GM20431 (cell line): ENCODE results near the gene RNASE12.

Experiments
- in situ Hi-C: fragments of 300-500 bp; cut with MseI, MboI; formaldehyde crosslinking; loops from one replicate; pipeline ENCODE4 v1.15.0; 2020; ENCODE audit warnings: low sequenced_read_pairs; ENCODE audit not compliant: unreplicated experiment

The RNASE12 gene, protein sequence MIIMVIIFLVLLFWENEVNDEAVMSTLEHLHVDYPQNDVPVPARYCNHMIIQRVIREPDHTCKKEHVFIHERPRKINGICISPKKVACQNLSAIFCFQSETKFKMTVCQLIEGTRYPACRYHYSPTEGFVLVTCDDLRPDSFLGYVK

DNA sequence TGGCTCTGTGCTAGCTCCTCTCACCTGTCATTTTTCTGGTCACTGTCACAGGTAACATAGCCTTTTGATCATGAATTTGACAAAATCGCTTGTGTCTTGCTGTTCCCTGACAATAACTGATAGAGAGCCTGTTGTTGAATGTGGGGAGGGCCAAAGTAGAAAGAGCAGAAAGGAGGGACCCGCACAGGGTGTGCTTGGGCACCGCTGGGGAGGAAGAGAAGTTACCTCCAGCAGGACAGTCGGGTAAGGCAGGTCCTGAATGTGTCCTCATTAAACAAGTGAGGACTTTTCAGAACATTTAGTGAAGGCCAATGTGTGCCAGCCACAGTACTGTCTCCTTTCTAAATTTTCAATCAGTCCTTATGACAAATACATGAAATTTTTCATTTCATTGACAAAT is at the start of gene RNASE12:
RNASE12 (minus strand) TSS at position 142 of the 400 bp plus-strand sequence. CDS start 653 bp downstream, outside the sequence.
- in situ Hi-C loops = no loop called here

DNA sequence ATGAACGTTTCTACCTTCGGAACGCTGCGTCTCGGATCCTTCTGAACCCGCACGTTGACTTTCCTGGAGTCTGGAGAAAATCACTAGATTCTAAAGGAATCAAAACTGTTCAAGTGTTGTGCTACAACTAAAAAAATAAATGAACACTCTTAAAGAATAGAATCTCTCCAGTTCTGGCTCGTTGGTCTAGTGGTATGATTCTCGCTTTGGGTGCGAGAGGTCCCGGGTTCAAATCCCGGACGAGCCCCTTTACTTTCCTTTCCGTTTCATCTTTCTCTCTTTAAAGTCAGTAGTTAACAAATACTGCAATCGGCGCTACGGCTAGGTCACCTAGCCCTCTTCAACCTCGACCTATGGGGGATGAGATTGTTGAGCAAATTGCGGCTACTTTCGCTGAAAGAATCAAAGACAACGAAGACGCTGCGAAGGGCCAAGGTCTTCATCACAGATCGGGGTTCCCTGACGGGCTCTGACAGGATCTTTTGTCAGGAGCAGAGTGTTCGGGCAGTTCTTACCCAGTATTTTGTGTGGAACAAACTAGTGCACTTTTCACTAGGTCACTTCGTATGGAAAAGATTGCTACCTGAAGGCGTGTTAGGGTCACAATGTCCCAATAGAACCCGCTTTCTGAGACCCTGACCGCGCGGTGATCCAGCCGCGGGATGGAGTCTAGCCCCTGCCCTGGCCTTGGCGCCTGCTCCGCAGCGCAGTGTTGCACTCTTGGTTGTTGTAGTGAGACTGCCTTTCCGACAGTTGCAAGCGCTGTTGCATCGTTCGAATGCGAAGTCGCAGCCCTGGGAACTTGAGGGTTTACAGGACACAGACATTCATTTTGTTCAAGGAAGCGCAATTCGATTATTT is 41.9 kb upstream of the RNASE12 start:
- in situ Hi-C loops = no loop called here

DNA sequence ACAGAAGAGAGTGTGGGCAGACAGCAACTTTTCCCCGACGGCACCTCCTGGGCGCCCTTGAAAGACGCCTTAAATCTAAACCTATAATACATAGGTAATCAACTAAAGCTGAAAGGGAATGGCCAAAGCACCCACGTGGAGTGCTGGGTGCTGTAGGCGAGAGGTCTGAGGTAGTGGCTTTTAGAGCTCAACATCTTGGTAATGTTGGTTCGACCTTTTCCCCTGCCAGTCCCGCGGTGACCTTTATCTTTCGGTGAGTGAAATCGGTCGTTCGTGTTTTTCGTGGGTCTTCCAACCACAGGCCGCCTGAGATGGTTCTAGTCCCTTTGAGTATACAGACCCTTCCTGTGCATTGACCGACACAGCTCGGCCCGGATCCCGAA is 41.3 kb upstream of the RNASE12 start:
- in situ Hi-C loops = no loop called here

DNA sequence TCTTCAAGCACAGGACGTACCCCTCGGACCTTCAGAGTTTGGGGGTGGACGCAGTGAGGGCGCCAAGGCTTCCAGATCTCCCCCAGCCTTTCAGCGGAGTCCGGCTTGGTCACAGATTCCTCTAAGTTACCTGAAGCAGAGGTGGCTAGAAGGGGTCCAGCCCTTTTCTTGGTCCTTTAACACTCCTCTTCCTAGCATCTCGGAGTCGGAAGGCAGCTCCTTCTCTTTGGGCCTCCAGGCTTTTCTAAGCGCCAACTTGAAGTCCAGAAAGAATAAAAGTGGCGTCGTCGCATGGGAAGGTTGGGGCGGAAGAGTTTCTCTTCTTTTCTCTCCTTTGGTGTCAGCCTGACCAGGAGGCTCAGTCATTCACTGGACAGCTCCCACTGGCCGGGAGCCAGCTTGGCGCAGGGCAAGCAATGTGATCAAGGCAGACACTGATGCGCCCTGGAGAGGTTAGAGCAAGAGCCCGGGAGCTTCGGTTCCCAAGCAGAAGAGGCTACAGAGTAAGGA is 40.8 kb upstream of the RNASE12 start:
- in situ Hi-C loops = no loop called here

DNA sequence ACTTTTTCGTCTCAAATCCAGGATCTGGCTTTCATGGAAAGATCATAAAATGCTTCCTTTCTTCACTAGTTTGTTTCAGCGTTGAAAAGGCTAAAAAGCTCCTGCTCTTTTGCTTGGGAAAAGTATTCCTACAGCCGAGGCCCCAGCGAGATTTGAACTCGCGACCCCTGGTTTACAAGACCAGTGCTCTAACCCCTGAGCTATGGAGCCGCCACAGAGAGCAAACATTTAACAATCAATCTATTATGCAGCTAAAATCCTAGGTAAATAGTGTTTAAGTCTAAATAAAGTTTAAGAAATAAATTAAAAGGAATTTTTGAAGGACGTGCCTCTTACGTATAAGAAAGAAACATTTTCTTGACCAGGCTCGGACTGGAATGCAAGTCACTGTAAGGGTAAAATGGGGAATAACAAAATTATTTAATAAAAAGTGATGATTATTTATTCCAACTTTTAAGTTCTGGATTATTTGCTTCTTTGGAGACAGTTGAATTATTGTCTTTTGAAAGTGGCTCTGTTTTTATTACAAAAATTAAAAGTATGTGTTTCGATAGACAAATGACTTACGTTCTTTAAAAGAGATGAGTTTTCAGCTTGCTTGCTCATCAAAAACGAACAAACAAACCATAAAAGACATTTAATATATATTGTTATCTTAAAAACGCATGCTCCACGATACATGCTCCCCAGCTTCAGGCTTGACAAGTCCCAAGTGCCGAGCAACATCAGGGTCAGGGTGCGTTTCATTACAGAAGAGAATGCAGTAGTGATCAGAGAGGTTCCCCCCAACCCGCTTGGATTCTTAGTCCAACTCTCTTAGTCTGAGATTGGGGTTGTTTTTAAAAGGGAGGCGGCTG is 40.1 kb upstream of the RNASE12 start:
- in situ Hi-C loops = no loop called here

DNA sequence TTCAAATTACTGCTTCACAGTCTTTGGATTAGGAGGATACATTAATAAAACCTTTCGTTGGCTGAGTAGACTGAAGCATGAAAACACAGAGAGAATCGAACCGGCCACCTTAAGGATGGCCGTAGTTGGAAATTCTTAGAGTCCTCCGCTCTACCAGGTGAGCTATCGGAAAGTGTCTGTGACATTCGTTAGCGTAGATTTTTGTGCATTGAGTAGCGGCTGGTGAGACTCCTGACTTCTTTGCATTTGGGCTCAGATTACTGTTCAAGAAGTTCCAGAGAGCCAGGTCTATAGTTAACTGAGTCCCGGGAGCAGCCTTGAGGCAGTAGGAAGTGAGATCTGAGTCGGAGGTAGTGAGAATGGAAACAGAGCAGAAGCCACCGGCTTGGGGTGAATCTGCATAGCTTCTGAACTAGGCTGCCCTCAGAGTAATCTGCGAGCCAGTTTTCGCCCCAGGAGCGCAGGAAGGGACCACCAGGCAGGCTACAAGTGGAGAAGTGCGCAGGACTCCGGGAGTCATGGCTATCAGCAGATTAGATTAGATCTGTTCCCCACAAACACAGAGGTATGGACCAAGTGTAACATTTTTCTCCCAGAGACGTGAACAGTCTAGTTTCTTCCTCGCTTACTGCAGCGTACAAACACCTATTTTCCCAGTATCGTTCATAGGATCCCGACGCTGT is 39.3 kb upstream of the RNASE12 start:
- in situ Hi-C loops = no loop called here

DNA sequence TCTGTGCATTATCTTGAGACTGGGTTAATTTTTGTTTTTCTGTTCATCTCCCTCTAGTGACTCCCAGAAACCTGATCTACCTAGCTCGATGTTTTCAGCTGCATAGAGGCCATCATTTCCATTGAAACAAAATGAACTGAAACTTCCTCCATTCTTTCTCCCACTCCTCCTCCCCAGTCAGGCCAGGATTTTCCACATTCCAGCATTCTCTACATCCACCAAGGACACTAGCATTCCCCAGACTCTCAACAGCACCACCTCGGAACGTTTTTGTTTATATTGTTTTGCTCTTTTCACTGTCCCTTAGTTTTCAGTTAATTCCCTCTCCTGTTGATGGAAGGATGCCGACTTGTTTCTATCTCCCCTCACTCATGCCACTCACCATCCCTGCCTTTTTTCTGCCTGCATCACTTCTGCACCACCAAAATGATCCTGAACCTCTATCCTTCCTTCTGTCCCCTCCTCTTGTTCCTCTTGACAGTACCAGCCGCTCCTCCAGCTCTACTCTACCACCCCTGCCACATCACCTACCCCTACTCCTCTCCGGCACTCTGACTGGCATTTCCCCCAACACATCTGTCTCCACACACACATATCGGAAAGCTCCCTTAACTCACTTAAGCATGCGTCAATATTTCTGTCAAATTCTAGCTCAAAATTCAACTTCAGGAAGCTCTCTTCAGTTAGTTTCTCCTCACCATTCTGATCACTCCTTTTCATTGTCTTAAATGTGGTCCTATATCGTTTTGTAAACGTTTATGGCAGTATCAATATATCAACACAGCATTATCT is 37.1 kb upstream of the RNASE12 start:
- in situ Hi-C loops = no loop called here

DNA sequence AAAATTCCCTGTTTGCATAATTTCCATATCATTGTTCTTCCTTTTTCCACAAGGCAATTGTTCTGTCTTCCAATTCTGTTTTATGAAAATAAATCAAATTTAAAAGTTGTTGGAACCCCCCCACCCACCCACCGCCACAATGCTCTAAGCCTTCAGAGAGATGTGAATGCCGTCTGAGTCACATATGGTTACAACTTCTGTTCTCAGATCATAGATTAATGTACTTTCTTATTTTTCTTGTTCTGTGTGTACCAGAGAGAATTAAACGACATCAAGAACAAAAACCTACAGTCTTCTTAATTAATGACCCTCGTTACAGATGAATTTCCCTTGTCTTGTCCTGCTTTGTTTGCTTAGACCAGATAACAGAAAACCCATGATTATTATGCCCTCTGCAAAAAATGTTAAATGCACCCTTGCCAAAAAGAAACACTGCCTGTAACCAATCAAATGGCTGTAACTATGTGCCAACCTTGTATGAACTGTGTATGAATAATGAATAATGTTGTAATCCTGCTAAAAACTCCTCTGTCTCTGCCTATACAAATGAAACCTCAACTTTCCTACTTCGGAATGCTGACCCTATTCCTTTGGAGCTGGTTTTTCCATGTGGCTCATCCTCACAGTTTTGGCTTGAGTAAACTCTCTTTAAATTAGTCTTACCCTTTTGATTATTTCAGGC is 36.3 kb upstream of the RNASE12 start:
- in situ Hi-C loops = no loop called here

DNA sequence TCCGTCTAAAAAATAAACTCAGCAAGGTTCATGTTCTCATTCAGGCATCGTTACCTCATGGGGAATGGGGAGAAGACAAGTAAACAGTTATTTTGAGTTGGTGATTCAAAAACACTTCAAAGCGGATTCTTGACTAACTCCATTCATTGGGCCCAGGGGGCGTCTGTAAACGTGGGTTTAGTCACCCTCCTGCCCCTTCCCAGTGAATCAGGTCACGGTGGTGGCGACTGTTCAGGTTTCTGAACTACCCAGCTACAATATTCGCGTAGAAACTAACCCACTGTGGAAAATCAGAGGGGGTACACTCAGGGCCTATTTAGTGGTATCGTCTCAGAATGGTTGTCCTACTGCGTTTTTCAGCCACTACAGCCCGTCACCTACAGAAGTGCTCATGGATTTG is 35.1 kb upstream of the RNASE12 start:
- in situ Hi-C loops = no loop called here

DNA sequence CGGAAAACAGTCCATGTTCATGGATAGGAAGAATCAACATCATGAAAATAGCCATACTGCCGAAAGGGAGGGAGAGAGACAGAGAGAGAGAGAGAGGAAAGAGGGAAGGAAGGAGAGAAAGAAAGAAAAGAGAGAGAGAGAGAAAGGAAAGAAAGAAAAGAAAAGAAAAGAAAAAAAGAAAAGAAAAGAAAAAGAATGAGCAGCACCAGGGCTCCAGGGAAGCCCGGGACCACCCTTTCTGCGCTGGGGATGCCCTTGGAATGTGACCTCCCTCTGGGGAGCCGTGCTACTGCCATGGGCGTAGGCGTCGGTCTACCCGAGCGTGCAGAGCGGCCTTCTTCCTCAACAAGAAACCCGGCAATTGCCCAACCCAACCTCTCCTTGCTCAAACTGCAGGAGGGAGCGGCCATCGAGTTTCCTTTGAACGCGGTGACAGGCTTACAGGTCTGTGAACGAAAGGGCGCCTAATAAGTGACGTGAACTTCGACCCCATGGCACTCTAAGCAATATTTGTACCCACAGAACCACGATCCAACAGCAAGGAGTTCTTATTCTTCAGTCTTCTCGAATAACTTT is 33.4 kb upstream of the RNASE12 start:
- in situ Hi-C loops = no loop called here

DNA sequence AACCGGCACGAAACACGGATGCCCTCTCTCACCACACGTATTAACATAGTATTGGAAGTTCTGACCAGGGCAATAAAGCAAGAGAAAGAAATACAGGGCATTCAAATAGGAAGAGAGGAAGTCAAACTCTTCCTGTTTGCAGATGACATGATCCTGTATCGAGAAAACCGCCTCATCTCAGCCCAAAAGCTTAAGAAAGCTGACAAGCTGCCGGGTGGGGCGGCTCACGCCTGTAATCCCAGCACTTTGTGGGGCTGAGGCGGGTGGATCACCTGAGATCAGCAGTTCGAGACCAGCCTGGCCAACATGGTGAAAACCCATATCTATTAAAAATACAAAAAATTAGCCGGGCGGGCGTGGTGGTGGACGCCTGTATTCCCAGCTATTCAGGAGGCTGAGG is 32.6 kb upstream of the RNASE12 start:
- in situ Hi-C loops = no loop called here

DNA sequence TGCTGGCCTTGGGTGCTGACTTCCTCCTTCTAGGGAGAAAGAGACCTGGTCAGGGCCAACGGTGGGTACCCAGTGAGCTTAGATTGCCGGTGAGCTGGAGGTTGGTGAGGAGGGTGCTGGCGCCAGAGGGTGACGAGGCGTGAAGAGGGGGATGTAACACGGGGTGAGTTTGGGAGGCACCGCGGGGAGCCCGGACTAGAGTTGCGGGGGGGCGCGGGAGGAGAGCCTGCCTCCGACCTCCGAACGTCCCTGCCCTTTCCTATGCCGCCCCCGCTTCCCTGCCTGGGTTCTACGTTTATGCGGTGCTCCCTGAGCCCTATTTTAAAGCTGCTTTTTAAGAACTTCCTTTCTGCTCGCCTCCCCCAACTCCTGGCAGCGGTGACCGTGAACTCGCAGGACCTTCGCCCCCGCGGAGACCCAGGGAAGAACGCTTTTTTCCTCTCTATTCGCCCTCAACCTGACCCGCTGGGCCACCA is 31.7 kb upstream of the RNASE12 start:
- in situ Hi-C loops = no loop called here

DNA sequence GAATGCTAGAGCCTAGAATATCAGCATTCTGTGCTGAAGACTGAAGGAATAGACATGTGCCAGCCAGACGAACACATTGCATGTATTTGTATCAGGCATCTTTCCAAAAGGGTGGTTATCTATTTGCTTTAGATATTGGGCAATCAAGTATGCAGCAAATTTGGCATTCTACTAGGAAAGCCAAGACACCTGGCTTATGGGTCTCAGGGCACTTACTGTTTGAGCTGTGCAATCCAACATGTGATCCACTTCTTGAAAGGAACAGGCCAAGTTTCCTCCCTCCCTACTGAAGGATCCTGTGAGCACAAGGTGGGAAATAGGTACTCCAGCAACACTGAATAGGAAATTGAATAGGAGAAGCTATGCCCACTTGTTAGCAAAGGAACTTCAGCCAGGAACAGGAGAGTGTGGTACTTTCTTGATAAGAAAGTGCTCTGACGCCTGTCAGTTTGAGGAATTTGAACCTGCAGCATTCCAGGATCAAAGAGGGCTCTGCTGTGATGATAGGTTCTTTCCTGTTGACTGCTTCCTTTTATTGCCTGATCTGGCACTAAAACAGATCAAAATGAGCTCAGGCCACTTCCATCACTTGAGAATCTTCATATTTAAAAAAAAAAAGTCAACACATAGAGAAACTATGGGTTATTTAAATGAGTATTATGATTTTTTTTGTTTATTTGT is 29.8 kb upstream of the RNASE12 start:
- in situ Hi-C loops = no loop called here

DNA sequence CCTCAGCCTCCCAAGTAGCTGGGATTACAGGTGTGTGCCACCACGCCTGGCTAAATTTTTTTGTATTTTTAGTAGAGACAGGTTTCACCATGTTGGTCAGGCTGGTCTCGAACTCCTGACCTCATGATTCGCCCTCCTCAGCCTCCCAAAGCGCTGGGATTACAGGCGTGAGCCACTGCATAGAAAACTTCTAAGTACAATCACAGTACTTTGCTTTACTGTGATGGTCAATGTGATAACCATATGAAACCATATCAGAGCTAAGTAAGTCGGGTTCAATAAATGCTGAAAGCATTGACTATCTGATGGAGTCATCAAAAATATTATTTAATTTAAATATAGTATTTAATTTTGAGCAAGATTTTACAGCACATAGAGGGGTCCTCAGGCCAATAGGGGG is 28.5 kb upstream of the RNASE12 start:
- in situ Hi-C loops = loop anchor here (10.0 kb wide), 1 partner anchor 65 kb away; the partner anchor contains the start of genes ANG and RNASE4

DNA sequence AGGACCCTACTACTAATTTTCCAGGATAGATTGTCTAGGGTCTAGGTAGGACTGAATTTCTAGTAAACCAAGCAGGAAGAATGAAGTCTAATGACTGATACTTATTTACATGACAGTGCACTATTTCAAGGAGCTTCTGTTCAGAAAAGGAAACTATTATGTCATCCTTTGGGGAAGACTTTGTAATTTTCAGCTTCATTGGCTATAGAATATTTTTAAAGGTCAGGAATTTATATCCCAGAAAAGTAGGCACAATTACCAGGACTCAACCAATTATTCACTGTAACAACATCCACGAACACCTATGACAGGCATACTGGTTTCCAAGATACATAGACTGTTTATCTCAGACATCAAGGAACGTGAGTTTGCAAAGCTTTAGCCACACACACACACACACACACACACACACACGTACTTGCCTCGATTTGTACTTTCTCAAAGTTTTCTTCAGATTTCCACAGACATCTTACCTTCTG is 27.1 kb upstream of the RNASE12 start:
- in situ Hi-C loops = loop anchor here (10.0 kb wide), 1 partner anchor 66 kb away; the partner anchor contains the start of genes ANG and RNASE4

DNA sequence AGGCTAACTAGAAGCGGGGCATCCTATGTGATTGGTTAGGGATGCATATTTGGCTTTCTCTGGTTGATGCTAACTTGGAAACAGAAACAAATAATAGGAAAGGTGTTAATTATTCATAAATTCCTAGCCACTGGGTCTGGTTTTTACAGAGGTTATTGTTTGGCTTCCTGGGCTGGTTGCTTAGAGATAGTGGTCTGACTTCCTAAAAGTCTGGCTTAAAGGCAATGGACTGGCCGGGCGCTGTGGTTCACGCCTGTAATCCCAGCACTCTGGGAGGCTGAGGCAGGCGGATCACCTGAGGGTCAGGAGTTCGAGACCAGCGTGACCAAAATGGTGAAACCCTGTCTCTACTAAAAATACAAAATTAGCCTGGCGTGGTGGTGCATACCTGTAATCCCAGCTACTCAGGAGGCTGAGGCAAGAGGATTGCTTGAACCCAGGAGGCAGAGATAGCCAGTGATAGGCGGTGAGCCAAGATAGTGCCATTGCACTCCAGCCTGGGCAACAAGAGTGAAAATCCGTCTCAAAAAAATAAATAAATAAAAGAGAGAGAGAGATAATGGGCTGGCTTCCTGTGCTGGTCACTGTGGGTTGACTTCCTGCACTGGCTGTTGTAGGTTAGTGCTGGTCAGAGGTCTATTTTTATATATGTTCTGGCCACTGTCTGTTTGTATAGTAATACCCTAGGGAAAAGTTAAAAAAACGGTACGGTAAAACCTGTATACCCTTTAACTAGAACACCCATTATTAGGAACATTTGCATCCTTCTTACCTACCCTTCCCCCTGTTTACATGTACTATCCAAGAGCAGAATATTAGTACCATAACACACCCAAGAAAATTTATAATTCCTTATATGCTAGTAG is 26.2 kb upstream of the RNASE12 start:
- in situ Hi-C loops = loop anchor here (10.0 kb wide), 1 partner anchor 67 kb away; the partner anchor contains the start of genes ANG and RNASE4
